ENCODE results near the gene CALR3. TPM values are rescaled to one million over a fixed set of nuclear protein-coding genes. Genes with fewer than 3 reads are reported as not detected.
A peak's percentile ranks its signal among the peaks of the same experiment; 100 is the strongest.
"Not testable (repeated sequence)": the region's sequence is repeated elsewhere in the genome, so short reads cannot be mapped to it uniquely, and the experiment has no call there.

CALR3 gene
- total RNA-seq, 3 donors from 2014 or later: not detected

- H3K4me3 ChIP-seq: no peak overlapping the region
- DNase-seq (no peak), ATAC-seq (no peak)
- no peaks in the 10 kb centered on the region for H3K9me3 ChIP-seq
- H3K4me1 ChIP-seq (ENCODE audit: low read depth): no peaks in the 10 kb centered on the region
- no peaks in the 10 kb centered on the region for H3K36me3 ChIP-seq (ENCODE audit: low read depth)
- TF ChIP-seq CTCF (IDR thresholded peaks at IDR 0.05): no peak
- intact Hi-C loops (cut with DNase I, micrococcal nuclease): no loop called here
Observed at GRCh38 chr19:16506961-16507360, 11.0 kb upstream of the CALR3 start.

- H3K36me3 ChIP-seq (ENCODE audit: low read depth); H3K4me3 ChIP-seq; DNase-seq; H3K4me1 ChIP-seq (ENCODE audit: low read depth); H3K9me3 ChIP-seq; ATAC-seq; intact Hi-C loops (cut with DNase I, micrococcal nuclease): not testable (repeated sequence)
Observed at GRCh38 chr19:16506161-16506560, 10.2 kb upstream of the CALR3 start.

- TF ChIP-seq CTCF (IDR thresholded peaks at IDR 0.05): no peak
- Histone ChIP-seq H3K4me3 (no peak overlapping the region), H3K4me1 (ENCODE audit: low read depth) (no peaks in the 10 kb centered on the region), H3K9me3 (no peaks in the 10 kb centered on the region), H3K36me3 (ENCODE audit: low read depth) (no peaks in the 10 kb centered on the region)
- intact Hi-C loops (cut with DNase I, micrococcal nuclease): no loop called here
- ATAC-seq (no peak), DNase-seq (no peak)
Observed at GRCh38 chr19:16504271-16504670, 8.3 kb upstream of the CALR3 start.

GRCh38 chr19:16497837-16498236 lies 1.9 kb upstream of the CALR3 start:
- H3K4me1 ChIP-seq (ENCODE audit: low read depth): peaks cover 6% of the 10 kb centered on the region

GRCh38 chr19:16497042-16497441 lies 1.1 kb upstream of the CALR3 start:
- DNase-seq (no peak), ATAC-seq (no peak)
- H3K36me3 ChIP-seq (ENCODE audit: low read depth): peaks cover 4% of the 10 kb centered on the region
- intact Hi-C loops (cut with DNase I, micrococcal nuclease): no loop called here
- H3K4me1 ChIP-seq (ENCODE audit: low read depth): peaks cover 6% of the 10 kb centered on the region
- TF ChIP-seq CTCF (IDR thresholded peaks at IDR 0.05): no peak
- no peak overlapping the region for H3K4me3 ChIP-seq
- H3K9me3 ChIP-seq: no peaks in the 10 kb centered on the region

More at GRCh38 chr19:16497837-16498236, 1.9 kb upstream of the CALR3 start:
- ATAC-seq: no peak
- intact Hi-C loops (cut with DNase I, micrococcal nuclease): no loop called here
- no peak overlapping the region for H3K4me3 ChIP-seq
- no peaks in the 10 kb centered on the region for H3K9me3 ChIP-seq
- no peak for DNase-seq
- H3K36me3 ChIP-seq (ENCODE audit: low read depth): peaks cover 4% of the 10 kb centered on the region
- TF ChIP-seq CTCF (IDR thresholded peaks at IDR 0.05): no peak

- peak overlapping the region; percentile 26 for H3K4me3 ChIP-seq
- ATAC-seq: no peak
- H3K9me3 ChIP-seq: no peaks in the 10 kb centered on the region
- intact Hi-C loops (cut with DNase I, micrococcal nuclease): no loop called here
- TF ChIP-seq CTCF (IDR thresholded peaks at IDR 0.05): no peak
- DNase-seq: peak in 1 of 3 donors; percentile 49
- peaks cover 6% of the 10 kb centered on the region for H3K4me1 ChIP-seq (ENCODE audit: low read depth)
- H3K36me3 ChIP-seq (ENCODE audit: low read depth): peaks cover 4% of the 10 kb centered on the region
Observed at GRCh38 chr19:16496613-16496983, 631 bp upstream of the CALR3 start.

- DNase-seq; H3K36me3 ChIP-seq (ENCODE audit: low read depth); H3K4me1 ChIP-seq (ENCODE audit: low read depth); intact Hi-C loops (cut with DNase I, micrococcal nuclease); H3K9me3 ChIP-seq; ATAC-seq; H3K4me3 ChIP-seq: not testable (repeated sequence)
Observed at GRCh38 chr19:16486476-16486875, 9.5 kb downstream of the CALR3 start.

Measured in mucosa of descending colon (tissue), 3 donors.